Endothelial cell of umbilical vein (primary cell): Measurements from ENCODE around the gene GTSE1. TPM values are rescaled to one million over a fixed set of nuclear protein-coding genes. Genes with fewer than 3 reads are reported as not detected.
A peak's percentile ranks its signal among the peaks of the same experiment; 100 is the strongest.

ENCODE experiments used
- BruUV-seq: library from RNA; stranded (reverse); fragments of 400-500 nt; replicated peaks from 2 replicates; lab custom pipeline; 2021; lab: Mats Ljungman, UMichigan
- CTCF ChIA-PET: fragments of 300-600, 350-600 bp; sonication (Branson Sonifier 250); formaldehyde crosslinking; loops from one replicate; lab custom pipeline; 2021; ENCODE audit warnings: antibody characterized with exemption, inconsistent platforms; lab: Charles Lee
- POLR2A ChIA-PET: fragments of 300-600, 350-600 bp; sonication (Branson Sonifier 250); formaldehyde crosslinking; loops from one replicate; lab custom pipeline; 2021; ENCODE audit warnings: antibody characterized with exemption, inconsistent platforms; lab: Charles Lee
- DNase-seq: peaks from one replicate; pipeline ENCODE4 v3.0.0-alpha.2; 2011; ENCODE audit warnings: low read depth, low spot score
- FAIRE-seq: peaks from 2 replicates; lab custom pipeline; 2011; peaks lifted over from hg19 to GRCh38; lab: Jason Lieb, UNC
- H2AFZ ChIP-seq: 2 replicates; pipeline ENCODE4 v1.6.0; 2012; ENCODE audit warnings: low read depth, low read length, control low read depth, inconsistent platforms
- H3K27ac ChIP-seq: 2 replicates; pipeline ENCODE4 v1.5.1; 2011; ENCODE audit warnings: low read depth, mild to moderate bottlenecking, control low read depth, low read length, moderate library complexity; ENCODE audit not compliant: insufficient read depth
- H3K27me3 ChIP-seq, 2 experiments: 2 replicates each; pipeline versions ENCODE4 v1.6.0 to v1.6.1; 2011; ENCODE audit warnings: low read length in 2 of 2, mixed read lengths in 1 of 2; ENCODE audit not compliant: control insufficient read depth in 2 of 2, insufficient read depth in 2 of 2
- H3K36me3 ChIP-seq, 2 experiments: 2 replicates in 1 of 2; 3 replicates in 1 of 2; pipeline ENCODE4 v1.5.1; 2011; ENCODE audit warnings: low read length in 2 of 2, mild to moderate bottlenecking in 1 of 2, moderate library complexity in 1 of 2; ENCODE audit not compliant: control insufficient read depth in 2 of 2, insufficient read depth in 2 of 2; ENCODE audit errors: extremely low read depth in 1 of 2
- H3K4me1 ChIP-seq: 3 replicates; pipeline ENCODE4 v1.5.1; 2011; ENCODE audit warnings: mild to moderate bottlenecking, low read length; ENCODE audit not compliant: control insufficient read depth, insufficient read depth; ENCODE audit errors: extremely low read depth
- H3K4me2 ChIP-seq: 2 replicates; pipeline ENCODE4 v1.6.1; 2011; ENCODE audit warnings: low read length, control low read depth, mixed read lengths; ENCODE audit not compliant: insufficient read depth
- H3K4me3 ChIP-seq, 3 experiments: fragments of 200-600 bp in 1 of 3; sonication (generic), shearing (Covaris generic) in 1 of 3; replicated peaks in 1 of 3; 2 replicates each; pipeline ENCODE4 v1.5.1; 2011 to 2016; ENCODE audit warnings: control low read depth in 3 of 3, low read length in 3 of 3, mild to moderate bottlenecking in 2 of 3, inconsistent platforms in 1 of 3, low read depth in 1 of 3, moderate library complexity in 1 of 3; ENCODE audit not compliant: insufficient read depth in 1 of 3
- H3K79me2 ChIP-seq: 2 replicates; pipeline ENCODE4 v1.6.0; 2012; ENCODE audit warnings: low read length, inconsistent platforms; ENCODE audit not compliant: control insufficient read depth, insufficient read depth
- H3K9ac ChIP-seq: replicated peaks from 2 replicates; pipeline ENCODE3; 2011; ENCODE audit warnings: low read length, control low read depth; ENCODE audit not compliant: insufficient read depth; ENCODE audit errors: extremely low read depth
- H3K9me1 ChIP-seq: replicated peaks from 3 replicates; pipeline ENCODE4 v1.6.0; 2011; ENCODE audit warnings: mild to moderate bottlenecking, low read length; ENCODE audit not compliant: control insufficient read depth, insufficient read depth; ENCODE audit errors: extremely low read depth
- H3K9me3 ChIP-seq: replicated peaks from 2 replicates; pipeline ENCODE4 v1.5.1; 2012; ENCODE audit warnings: low read length, inconsistent platforms; ENCODE audit not compliant: control insufficient read depth, insufficient read depth
- H4K20me1 ChIP-seq: replicated peaks from 2 replicates; pipeline ENCODE3; 2011; ENCODE audit warnings: mild to moderate bottlenecking, low read length; ENCODE audit not compliant: control insufficient read depth, insufficient read depth; ENCODE audit errors: extremely low read depth
- CTCF ChIP-seq, 2 donors: IDR thresholded peaks; 1 replicate in 1 of 2; 2 replicates in 1 of 2; pipeline ENCODE4 v1.5.1; 2011; ENCODE audit warnings: low read length in 2 of 2, mild to moderate bottlenecking in 2 of 2, moderate library complexity in 2 of 2, control low read depth in 1 of 2, inconsistent platforms in 1 of 2, low read depth in 1 of 2; ENCODE audit not compliant: insufficient read depth in 1 of 2; ENCODE audit errors: extremely low read depth in 1 of 2
- EZH2 ChIP-seq: IDR thresholded peaks from 2 replicates; pipeline ENCODE4 v1.6.1; 2012; ENCODE audit warnings: borderline replicate concordance, low read depth, mild to moderate bottlenecking, moderate library complexity, low read length, inconsistent platforms; ENCODE audit not compliant: severe bottlenecking
- FOS ChIP-seq: IDR thresholded peaks from 2 replicates; pipeline ENCODE4 v1.6.1; 2011; ENCODE audit warnings: mild to moderate bottlenecking, low read length, moderate library complexity, borderline replicate concordance; ENCODE audit not compliant: insufficient read depth
- JUN ChIP-seq: IDR thresholded peaks from 2 replicates; pipeline ENCODE4 v1.6.1; 2011; ENCODE audit warnings: borderline replicate concordance, low read depth; ENCODE audit not compliant: insufficient read length, insufficient read depth
- POLR2A ChIP-seq: IDR thresholded peaks from 2 replicates; pipeline ENCODE4 v1.6.1; 2012; ENCODE audit warnings: low read depth, mild to moderate bottlenecking, control low read depth, low read length
- POLR2AphosphoS5 ChIP-seq: IDR thresholded peaks from 2 replicates; pipeline ENCODE4 v1.6.1; 2012; ENCODE audit warnings: low read depth, mild to moderate bottlenecking, control low read depth, low read length, moderate library complexity; ENCODE audit not compliant: insufficient read depth
- dilution Hi-C: fragments of 300-500 bp; cut with MboI; formaldehyde crosslinking; loops from one replicate; pipeline ENCODE4 v1.15.0; 2019; ENCODE audit warnings: low sequenced_read_pairs; ENCODE audit not compliant: extremely low pct_ligation_motif_present
- intact Hi-C: fragments of 100-400 bp; cut with micrococcal nuclease; formaldehyde crosslinking; loops from one replicate; pipeline ENCODE4 v1.10.0; 2022
- polyA plus RNA-seq, 4 experiments: library from polyadenylated mRNA; depleted of rRNA in 3 of 4; stranded (reverse) in 3 of 4; unstranded in 1 of 4; fragments of >200 nt; gene quantifications; 2 replicates each; pipeline versions ENCODE4 v1.2.1 to v1.2.3, GENCODE V29; 2011 to 2012; ENCODE audit warnings: missing spikeins in 1 of 4
- total RNA-seq: library from RNA; stranded (reverse); gene quantifications from 2 replicates; pipeline ENCODE4 v1.2.3, GENCODE V29; 2021
- TF ChIP-seq, protein P1 (sequence below): IDR thresholded peaks from 2 replicates; pipeline ENCODE4 v1.6.1; 2011; ENCODE audit not compliant: insufficient read depth, insufficient read length

The GTSE1 gene
- total and polyA plus RNA-seq, 2 donors (not counting 3 experiments of a cell fraction or from before 2014, with no cell fraction given): 25.9 to 57.2 TPM

DNA sequence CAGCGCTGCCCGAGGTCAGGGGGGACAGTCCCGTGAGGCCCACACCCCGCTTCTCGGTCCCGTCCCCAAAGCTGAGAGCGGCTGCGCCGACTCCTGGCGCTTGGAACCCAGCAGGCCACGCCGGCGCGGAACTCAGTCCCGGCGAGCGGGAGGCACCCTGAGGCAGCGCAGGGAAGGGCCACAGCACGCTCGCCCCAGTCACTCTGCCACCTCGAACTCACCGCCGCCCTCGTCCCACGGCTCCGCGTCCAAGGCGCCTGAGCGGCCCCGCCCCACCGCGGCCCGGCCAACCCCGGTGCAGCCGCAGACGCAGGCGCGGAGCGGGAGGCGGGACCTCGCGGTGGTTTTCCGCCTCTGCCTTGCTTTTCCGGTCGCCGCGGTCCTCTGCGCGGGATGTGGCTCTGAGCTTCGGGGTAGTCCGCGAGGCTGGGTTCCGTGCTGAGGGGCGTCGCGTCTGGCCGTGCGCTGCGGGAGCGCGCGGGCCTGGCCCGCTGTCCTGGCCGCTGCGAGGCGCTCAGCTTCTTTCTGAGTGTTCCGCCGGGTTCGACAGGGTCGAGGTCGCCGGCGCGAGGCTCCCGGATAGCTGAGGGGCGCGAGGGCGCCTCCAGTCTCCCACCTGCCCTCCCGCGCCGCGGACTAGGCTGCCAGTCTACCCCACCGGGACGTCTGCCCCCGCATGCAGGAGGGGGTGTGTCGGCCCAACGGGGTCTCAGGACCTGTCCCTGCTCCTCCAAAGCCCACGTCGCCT, 46.5 kb upstream of the GTSE1 start, which contains the start of gene CDPF1:
Gene CDPF1 (minus strand): TSS at position 259 of the 748 bp plus-strand sequence. CDS start 2,009 bp downstream, outside the sequence.
- no peaks in the 10 kb centered on the region for H4K20me1 ChIP-seq
- no peaks in the 10 kb centered on the region for H3K27me3 ChIP-seq
- dilution Hi-C loops: no loop called here
- peak within 1 kb of the TSS; percentile 66 to 88 (median 67) for H3K4me3 ChIP-seq
- peak; percentile 94 for FAIRE-seq
- H2AFZ ChIP-seq: peak within 1 kb of the TSS; percentile 97
- TF ChIP-seq POLR2AphosphoS5: peak; percentile 93
- no peak for TF ChIP-seq JUN
- TF ChIP-seq FOS: no peak
- no peak for TF ChIP-seq EZH2
- TF ChIP-seq, protein P1, sequence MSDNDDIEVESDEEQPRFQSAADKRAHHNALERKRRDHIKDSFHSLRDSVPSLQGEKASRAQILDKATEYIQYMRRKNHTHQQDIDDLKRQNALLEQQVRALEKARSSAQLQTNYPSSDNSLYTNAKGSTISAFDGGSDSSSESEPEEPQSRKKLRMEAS: peak; percentile 40
- no peak for TF ChIP-seq CTCF (IDR thresholded peaks at IDR 0.05; ENCODE audit: extremely low read depth in 1 of 2, insufficient read depth in 1 of 2, low read depth in 1 of 2, low read length in 2 of 2)
- peak; percentile 89 for TF ChIP-seq POLR2A
- H3K4me2 ChIP-seq: peak within 1 kb of the TSS; percentile 79
- CTCF ChIA-PET: interaction anchor here (0.9 to 1.8 kb wide), 7 partner anchors 12 to 127 kb away, joined by 3 to 11 read pairs (median 3); partner anchors contain the start of genes GTSE1, PKDREJ and TTC38
- H3K9me1 ChIP-seq: no peaks in the 10 kb centered on the region
- no peaks in the 10 kb centered on the region for H3K36me3 ChIP-seq
- peak; percentile 87 for DNase-seq
- H3K79me2 ChIP-seq: peaks cover 1% of the 10 kb centered on the region
- BruUV-seq: no TSS peak
- peaks cover 6% of the 10 kb centered on the region for H3K4me1 ChIP-seq
- H3K9me3 ChIP-seq: no peaks in the 10 kb centered on the region
- peak within 1 kb of the TSS; percentile 32 for H3K27ac ChIP-seq
- peak within 1 kb of the TSS; percentile 83 for H3K9ac ChIP-seq
- intact Hi-C loops: loop anchor here (1.0 to 5.0 kb wide), 3 partner anchors 17 to 101 kb away; partner anchors contain the start of gene GTSE1
- POLR2A ChIA-PET: interaction anchor here (0.9 to 1.3 kb wide), 2 partner anchors 18 to 31 kb away, joined by 4 to 6 read pairs; partner anchors contain the start of gene TTC38
